Activated T-helper 9 cell treated with anti-CD3 and anti-CD28 coated beads, Interleukin-2, amount 50 U/mL, for 16 hours (primary cell): ENCODE data around the gene SNX11.

Experiments
- DNase-seq: peaks from one replicate; pipeline ENCODE4 v3.0.0-alpha.2; 2020; ENCODE audit warnings: low read depth

SNX11 gene

GRCh38 chr17:48162306-48162934, 54.9 kb downstream of the SNX11 start:
- no peak for DNase-seq

GRCh38 chr17:48162946-48163506, 55.5 kb downstream of the SNX11 start:
- no peak for DNase-seq

DNA sequence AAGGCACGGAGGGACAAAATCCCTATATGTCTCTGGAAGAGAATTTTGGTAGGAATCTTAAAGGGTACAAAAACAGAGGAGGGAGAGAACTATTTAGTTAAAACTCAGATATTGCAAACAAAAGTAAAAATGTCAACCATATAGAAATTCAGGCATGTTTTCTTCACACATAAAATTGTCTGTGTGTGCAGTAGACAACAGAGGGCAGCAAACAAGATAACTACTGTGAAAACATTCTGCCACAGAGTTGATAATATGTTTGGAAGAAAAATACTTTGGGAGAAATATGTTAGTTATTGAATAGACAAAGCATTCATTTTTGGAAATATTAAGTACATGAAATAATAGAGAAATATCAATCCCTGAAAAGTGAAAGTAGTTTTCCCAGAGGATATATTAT, 56.2 kb downstream of the SNX11 start:
- no peak for DNase-seq

GRCh38 chr17:48169926-48170325, 62.4 kb downstream of the SNX11 start:
- DNase-seq = no peak
